Activated effector memory CD4-positive, alpha-beta T cell treated with anti-CD3 and anti-CD28 coated beads, Interleukin-2, amount 50 U/mL, for 16 hours (primary cell): ENCODE data around the gene MT1HL1.
"Not testable (repeated sequence)": the region's sequence is repeated elsewhere in the genome, so short reads cannot be mapped to it uniquely, and the experiment has no call there.

ENCODE experiments used
- DNase-seq: peaks from one replicate; pipeline ENCODE4 v3.0.0-alpha.2; 2020

Gene MT1HL1

DNA sequence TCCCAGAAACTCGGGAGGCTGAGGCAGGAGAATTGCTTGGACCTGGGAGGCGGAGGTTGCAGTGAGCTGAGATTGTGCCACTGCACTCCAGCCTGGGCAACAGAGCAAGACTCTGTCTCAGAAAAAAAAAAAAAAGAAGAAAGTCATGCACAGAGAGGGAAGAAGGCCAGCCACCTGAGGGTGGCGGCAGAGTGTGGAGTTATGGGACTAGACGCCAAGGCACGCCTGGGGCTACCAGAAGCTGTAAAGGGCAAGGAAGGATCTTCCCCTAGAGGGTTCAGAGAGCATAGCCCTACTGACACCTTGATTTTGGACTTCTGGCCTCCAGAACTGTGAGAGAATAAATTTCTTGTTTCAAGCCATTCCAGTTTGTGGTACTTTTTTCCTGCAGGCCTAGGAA, 30.2 kb downstream of the MT1HL1 start:
- not testable (repeated sequence) for DNase-seq

DNA sequence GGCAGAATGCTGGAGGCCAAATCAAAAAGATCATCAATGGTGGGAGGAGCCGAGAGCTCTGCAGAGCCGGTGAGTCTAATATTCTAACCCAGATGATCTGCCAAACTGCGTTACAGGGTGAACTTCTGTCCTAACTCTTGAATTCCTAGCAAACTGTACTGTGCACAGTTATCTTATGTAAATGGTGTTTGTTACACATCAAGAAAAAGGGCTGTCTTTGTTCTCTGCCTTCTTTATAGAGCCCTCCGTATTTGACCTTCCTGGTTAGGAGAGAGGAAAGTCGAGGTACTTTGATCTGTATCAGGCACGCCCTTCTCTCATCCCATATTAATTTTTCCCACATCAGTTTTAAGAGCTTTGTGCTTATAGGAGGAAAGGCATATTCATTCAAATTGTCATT, 37.6 kb downstream of the MT1HL1 start:
- no peak for DNase-seq

- DNase-seq: no peak
Observed at GRCh38 chr1:236963920-236964319, 40.3 kb downstream of the MT1HL1 start.

DNA sequence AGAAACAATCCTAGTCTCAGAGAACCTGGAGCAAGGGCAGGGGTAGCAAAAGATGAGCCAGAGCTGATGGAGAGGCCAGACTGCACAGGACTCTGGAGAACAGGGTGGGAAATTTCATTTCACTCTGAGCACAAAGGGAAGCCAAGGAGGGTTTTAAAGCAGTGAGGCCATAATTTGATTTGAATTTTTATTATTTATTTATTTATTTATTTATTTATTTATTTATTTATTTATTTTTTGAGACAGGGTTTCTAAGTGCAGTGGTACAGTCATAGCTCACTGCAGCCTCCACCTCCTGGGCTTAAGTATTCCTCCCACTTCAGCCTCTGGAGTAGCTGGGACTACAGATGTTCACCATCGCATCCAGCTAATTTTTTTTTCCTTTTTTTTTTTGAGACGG, 45.1 kb downstream of the MT1HL1 start:
- DNase-seq: no peak

GRCh38 chr1:236957235-236957634, 47.0 kb downstream of the MT1HL1 start:
- no peak for DNase-seq
